Posterior cingulate gyrus (tissue), 11 donors: ENCODE data around the gene MST1R.

Source experiments
- DNase-seq, 10 donors: peaks; one replicate each; pipeline versions ENCODE4 v3.0.0 to v3.0.0-alpha.2; 2020 to 2021; ENCODE audit warnings: mixed read lengths in 3 of 10
- intact Hi-C: fragments of 100-400 bp; cut with DNase I; formaldehyde crosslinking; loops from one replicate; pipeline ENCODE4 v1.15.1; 2023

MST1R gene

GRCh38 chr3:49844464-49845183 is 59.0 kb downstream of the MST1R start:
- intact Hi-C loops: loop anchor here (5.0 kb wide), 1 partner anchor 58 kb away; the partner anchor contains the start of gene MST1R
- DNase-seq: peak in 1 of 10 donors; percentile 11

- peak in 1 of 10 donors; percentile 21 for DNase-seq
- intact Hi-C loops: loop anchor here (5.0 kb wide), 1 partner anchor 59 kb away; the partner anchor contains the start of gene MST1R
Observed at GRCh38 chr3:49842843-49843517, 60.7 kb downstream of the MST1R start.

GRCh38 chr3:49841806-49842205 is 61.9 kb downstream of the MST1R start:
- intact Hi-C loops: loop anchor here (5.0 kb wide), 1 partner anchor 60 kb away; the partner anchor contains the start of gene MST1R
- DNase-seq: peak in 9 of 10 donors; percentile 31 to 95 (median 66)

GRCh38 chr3:49841126-49841696 is 62.5 kb downstream of the MST1R start:
- intact Hi-C loops: loop anchor here (5.0 kb wide), 1 partner anchor 61 kb away; the partner anchor contains the start of gene MST1R
- peak in 2 of 10 donors; percentile 23 to 65 for DNase-seq

- intact Hi-C loops: loop anchor here (5.0 kb wide), 1 partner anchor 62 kb away; the partner anchor contains the start of gene MST1R
- peak in 2 of 10 donors; percentile 26 to 58 for DNase-seq
Observed at GRCh38 chr3:49840388-49840787, 63.3 kb downstream of the MST1R start.

- intact Hi-C loops: loop anchor here (1.0 to 10.0 kb wide), 3 partner anchors 37 to 300 kb away; partner anchors contain the start of gene GMPPB
Observed at GRCh38 chr3:49839193-49839809, 64.4 kb downstream of the MST1R start.

More at GRCh38 chr3:49839193-49839809, 64.4 kb downstream of the MST1R start:
- peak; percentile 67 to 97 (median 84) for DNase-seq
